HCEC 1CT (cell line): ENCODE results near the gene UBE3B.

ENCODE experiments used
- DNase-seq: peaks from one replicate; pipeline ENCODE4 v3.0.0-alpha.2; 2017

The UBE3B gene

DNA sequence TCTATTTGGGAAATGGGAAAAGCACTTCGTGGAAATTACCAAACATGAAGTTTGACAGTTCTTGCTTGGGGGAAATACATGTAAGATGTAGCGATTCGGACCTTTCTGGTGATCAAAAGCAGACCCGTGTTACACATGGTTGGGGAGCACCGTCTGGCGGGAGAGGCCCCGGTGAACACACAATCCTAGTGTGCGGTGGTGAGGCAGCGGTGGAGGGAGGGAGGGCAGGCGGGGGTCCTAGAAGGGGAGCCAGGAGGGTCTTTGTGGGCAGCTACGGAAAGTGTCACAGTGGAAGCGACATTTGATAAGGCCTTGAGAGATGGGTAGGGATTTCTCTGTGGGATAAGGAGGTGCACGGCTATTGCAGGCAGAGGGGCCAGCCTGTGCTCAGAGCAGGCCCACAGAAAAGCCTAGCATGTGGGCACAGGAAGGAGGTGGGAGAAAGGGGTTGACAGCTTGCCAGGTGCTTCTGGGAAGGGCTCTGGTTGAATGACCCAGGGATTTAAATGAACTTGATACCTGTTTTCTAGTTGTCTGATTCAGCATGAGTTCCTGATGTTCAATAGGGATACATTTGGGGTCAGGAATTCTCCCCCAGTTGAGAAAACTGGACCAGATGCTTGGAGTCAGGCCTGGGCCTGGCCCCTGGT lies 103.4 kb downstream of the UBE3B start:
- no peak for DNase-seq

- no peak for DNase-seq
Observed at GRCh38 chr12:109581334-109581691, 103.9 kb downstream of the UBE3B start.

DNA sequence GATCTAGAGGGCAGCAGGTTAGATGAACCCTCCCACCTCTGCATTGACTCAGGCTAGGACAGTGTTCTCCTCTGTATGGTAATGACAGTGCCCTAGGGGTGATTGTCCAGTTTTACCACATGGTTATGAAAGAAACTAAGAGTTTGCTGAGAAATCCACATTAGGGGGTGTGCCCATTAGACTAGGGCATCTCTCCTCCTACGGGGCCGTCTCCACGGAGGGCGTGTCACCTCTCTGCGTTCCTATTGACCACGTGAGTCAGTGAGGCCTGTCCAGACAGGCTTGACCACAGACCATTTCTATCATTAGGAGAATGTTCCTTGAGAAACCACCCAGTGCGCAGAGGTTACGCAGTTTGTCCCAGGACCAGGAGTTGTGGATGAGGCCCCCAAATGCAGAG lies 104.4 kb downstream of the UBE3B start:
- DNase-seq: no peak

DNA sequence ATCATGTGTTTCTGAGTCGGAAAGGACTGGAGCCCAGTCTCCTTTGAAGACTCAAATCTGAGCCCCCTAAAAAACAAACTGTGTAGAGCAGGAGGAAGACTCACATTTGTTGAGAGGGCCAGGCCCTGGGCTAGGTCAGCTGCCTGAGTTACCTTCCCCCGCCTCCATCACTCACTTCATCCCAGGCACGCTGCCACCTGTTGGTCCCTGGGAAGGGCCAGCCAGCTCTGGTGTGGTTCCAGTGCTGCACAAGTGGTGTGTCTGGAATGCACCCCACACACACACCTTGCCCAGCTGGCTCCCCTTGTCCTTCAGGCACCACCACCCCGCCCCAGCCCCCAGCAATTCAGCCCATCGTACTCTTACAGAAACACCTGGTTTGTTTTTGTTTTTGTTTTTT lies 105.2 kb downstream of the UBE3B start:
- DNase-seq: no peak

DNA sequence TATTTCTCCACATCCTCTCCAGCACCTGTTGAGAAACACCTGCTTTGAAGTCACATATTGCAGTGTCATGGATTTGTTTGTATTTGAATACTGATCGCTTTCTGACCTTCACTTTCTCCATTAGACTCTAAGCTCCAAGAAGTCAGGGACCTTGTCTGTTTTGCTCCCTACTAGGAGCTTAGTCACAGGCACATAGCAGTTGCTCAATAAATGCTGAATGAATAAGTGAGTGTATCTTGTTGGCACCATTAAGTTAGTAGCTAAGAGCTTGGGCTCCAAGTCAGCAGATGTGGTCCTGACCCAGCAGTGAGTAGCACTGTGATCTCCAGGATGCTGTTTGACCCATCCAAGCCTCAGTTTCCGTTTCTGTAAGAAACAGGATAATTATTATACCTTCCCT lies 106.3 kb downstream of the UBE3B start:
- DNase-seq: no peak
